ENCODE data around the gene OPCML. TPM values are rescaled to one million over a fixed set of nuclear protein-coding genes. Genes with fewer than 3 reads are reported as not detected.

OPCML gene
- total RNA-seq, 1 donor from 2014 or later: 1.7 TPM

- Mint-ChIP-seq H3K27ac (no peak overlapping the region), H3K27me3 (peaks cover 3% of the 10 kb centered on the region)
These were observed 193.7 kb downstream of the OPCML start for GRCh38 chr11:133338588-133338987.

GRCh38 chr11:133337951-133338418 lies 194.3 kb downstream of the OPCML start:
- Mint-ChIP-seq H3K27me3 (peaks cover 3% of the 10 kb centered on the region), H3K4me1 (ENCODE audit: low read depth) (no peaks in the 10 kb centered on the region), H3K27ac (no peak overlapping the region), H3K4me3 (ENCODE audit: low read depth) (no peak overlapping the region), H3K36me3 (ENCODE audit: insufficient read depth) (no peaks in the 10 kb centered on the region), H3K9me3 (ENCODE audit: low read depth) (no peaks in the 10 kb centered on the region)
- TF ChIP-seq CTCF (IDR thresholded peaks at IDR 0.05; ENCODE audit: unreplicated experiment): no peak
- no peak for DNase-seq (ENCODE audit: low spot score, unreplicated experiment)

More at GRCh38 chr11:133338588-133338987, 193.7 kb downstream of the OPCML start:
- Mint-ChIP-seq H3K36me3 (ENCODE audit: insufficient read depth) (no peaks in the 10 kb centered on the region), H3K4me3 (ENCODE audit: low read depth) (no peak overlapping the region), H3K4me1 (ENCODE audit: low read depth) (no peaks in the 10 kb centered on the region), H3K9me3 (ENCODE audit: low read depth) (no peaks in the 10 kb centered on the region)
- DNase-seq (ENCODE audit: low spot score, unreplicated experiment): no peak
- TF ChIP-seq CTCF (IDR thresholded peaks at IDR 0.05; ENCODE audit: unreplicated experiment): no peak

GRCh38 chr11:133337193-133337592 lies 195.1 kb downstream of the OPCML start:
- TF ChIP-seq CTCF (IDR thresholded peaks at IDR 0.05; ENCODE audit: unreplicated experiment): no peak
- H3K36me3 Mint-ChIP-seq (ENCODE audit: insufficient read depth): no peaks in the 10 kb centered on the region
- DNase-seq (ENCODE audit: low spot score, unreplicated experiment): no peak
- H3K4me1 Mint-ChIP-seq (ENCODE audit: low read depth): no peaks in the 10 kb centered on the region
- H3K4me3 Mint-ChIP-seq (ENCODE audit: low read depth): no peak overlapping the region
- H3K9me3 Mint-ChIP-seq (ENCODE audit: low read depth): peaks cover 3% of the 10 kb centered on the region
- H3K27me3 Mint-ChIP-seq: peaks cover 3% of the 10 kb centered on the region
- H3K27ac Mint-ChIP-seq: no peak overlapping the region

- no peak for TF ChIP-seq CTCF (IDR thresholded peaks at IDR 0.05; ENCODE audit: unreplicated experiment)
- peaks cover 3% of the 10 kb centered on the region for H3K9me3 Mint-ChIP-seq (ENCODE audit: low read depth)
- DNase-seq (ENCODE audit: low spot score, unreplicated experiment): no peak
- H3K36me3 Mint-ChIP-seq (ENCODE audit: insufficient read depth): no peaks in the 10 kb centered on the region
- H3K4me1 Mint-ChIP-seq (ENCODE audit: low read depth): no peaks in the 10 kb centered on the region
- no peaks in the 10 kb centered on the region for H3K27me3 Mint-ChIP-seq
- no peak overlapping the region for H3K27ac Mint-ChIP-seq
- no peak overlapping the region for H3K4me3 Mint-ChIP-seq (ENCODE audit: low read depth)
These were observed 201.3 kb downstream of the OPCML start for GRCh38 chr11:133331031-133331430.

GRCh38 chr11:133326849-133327248 lies 205.5 kb downstream of the OPCML start:
- TF ChIP-seq CTCF (IDR thresholded peaks at IDR 0.05; ENCODE audit: unreplicated experiment): no peak
- no peaks in the 10 kb centered on the region for H3K36me3 Mint-ChIP-seq (ENCODE audit: insufficient read depth)
- H3K9me3 Mint-ChIP-seq (ENCODE audit: low read depth): no peaks in the 10 kb centered on the region
- H3K27me3 Mint-ChIP-seq: no peaks in the 10 kb centered on the region
- H3K27ac Mint-ChIP-seq: no peak overlapping the region
- H3K4me3 Mint-ChIP-seq (ENCODE audit: low read depth): no peak overlapping the region
- no peaks in the 10 kb centered on the region for H3K4me1 Mint-ChIP-seq (ENCODE audit: low read depth)
- DNase-seq (ENCODE audit: low spot score, unreplicated experiment): no peak
